A204.1 (cell line): ENCODE results near the gene RAD9A.
"Not testable (repeated sequence)": the region's sequence is repeated elsewhere in the genome, so short reads cannot be mapped to it uniquely, and the experiment has no call there.

Experiments used
- FAIRE-seq: peaks from 2 replicates; lab custom pipeline; 2012; peaks lifted over from hg19 to GRCh38; lab: Jason Lieb, UNC

The RAD9A gene

DNA sequence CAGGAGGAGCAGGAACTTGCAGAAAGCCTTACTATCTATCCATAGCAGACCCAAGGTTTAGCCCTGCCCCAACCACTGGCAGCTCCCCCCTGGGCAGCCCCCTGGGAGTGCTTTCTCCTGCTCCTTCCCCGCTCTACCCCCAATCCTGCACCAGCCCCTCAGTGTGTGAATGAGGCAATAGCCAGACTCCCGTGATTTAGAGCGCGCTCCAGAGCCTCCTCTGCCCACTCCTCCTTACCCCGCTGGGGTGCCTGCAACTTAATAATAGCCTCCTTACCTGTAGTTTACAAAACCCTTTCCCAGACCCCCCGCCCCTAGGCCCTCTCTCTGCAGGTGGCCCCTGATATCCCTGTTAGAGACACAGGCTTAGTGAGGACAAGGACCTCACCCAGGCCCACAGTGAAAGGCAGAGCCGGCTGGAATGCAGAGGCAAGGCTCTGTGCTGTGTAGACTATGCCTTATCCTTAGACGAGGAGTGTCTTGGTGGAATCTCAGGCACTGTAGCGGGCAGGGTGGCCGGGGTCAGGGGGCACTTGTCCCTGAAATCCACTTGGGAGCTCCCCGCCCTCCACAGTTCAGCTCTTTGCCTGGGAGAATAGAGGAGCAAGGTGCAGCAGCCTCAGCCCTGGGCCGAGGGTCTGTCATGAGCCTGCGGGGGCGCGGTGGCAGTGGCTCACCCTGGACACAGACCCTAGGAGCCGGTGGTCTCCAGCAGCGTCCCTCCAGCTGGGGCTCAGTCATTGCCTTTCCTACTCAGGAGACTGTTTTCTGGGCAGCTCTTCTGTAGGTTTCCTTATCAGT lies 19.4 kb downstream of the RAD9A start:
- no peak for FAIRE-seq

DNA sequence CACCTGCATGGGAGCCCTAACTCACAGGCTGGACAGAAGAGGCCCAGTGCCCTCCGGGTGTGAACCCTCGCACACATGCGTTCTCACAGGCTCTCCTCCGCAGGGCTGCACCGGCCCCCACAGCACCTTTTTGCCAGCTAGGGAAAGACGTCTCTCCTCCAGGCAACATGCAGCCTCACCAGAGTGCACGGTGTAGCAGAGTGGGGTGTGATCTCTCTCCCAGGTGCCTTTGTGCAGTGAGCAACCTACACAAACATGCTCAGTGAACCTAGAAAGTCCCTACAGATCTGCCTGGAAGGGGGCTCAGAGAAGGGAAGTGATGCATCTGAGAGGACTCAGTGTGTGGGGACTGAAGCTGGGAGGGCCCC lies 20.0 kb downstream of the RAD9A start:
- FAIRE-seq, result no peak

DNA sequence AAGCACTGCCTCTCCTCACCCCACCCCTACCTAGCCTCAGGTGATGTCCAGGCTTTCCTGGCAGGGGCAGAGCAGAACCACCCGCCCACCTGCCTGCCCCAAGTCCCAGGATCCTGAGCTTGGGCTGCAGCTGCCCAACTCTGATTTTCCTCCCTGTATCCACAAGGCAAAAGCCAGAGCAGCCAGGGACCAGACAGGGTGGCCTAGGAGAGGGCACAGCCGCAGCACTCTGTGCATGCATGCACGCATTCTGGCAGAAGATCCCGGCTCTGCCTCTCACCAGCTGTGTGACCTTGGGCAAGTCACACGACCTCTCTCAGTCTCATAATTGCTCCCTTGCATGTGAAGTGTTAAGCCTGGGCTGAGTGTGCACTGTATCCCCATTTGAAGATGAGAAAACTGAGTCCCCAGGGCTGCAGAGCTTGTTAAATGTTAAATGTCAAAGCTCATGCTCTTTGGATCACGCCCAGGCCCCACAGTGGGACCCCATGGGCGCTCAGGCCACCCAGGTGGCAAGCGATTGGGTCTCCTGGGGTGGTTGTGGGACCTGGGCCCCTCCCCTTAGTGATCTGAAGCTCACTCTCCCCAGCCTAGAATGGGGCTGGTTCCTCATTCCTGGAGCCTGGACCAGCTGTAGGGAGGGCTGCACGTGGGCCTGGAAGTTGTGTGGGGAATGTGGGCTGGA lies 20.9 kb downstream of the RAD9A start:
- no peak for FAIRE-seq

DNA sequence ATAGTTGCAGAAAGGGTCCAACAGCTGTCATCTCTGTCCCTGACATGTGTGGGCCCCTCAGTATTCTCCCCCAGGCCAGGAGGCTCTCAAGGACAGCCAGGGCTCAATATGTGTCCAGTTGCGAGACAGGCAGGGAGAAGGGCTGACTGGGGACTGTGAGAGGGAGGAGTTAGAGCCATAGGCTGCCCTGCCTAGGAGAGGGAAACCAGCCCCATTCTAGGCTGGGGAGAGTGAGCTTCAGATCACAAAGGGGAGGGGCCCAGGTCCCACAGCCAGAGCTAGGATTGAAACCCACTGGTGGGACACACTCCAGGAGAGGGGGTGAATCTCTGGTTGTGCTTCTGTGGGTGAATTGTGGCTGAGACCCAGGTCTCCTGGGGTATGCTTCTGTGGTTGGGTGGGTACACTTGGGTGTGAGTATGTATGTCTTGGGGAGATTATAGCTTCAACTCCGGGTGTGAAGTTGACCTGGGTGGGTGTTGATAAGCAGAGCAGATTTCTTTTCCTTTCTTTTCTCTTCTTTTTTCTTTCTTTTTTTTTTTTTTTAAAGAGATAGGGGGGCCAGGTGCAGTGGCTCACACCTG lies 21.6 kb downstream of the RAD9A start:
- no peak for FAIRE-seq

DNA sequence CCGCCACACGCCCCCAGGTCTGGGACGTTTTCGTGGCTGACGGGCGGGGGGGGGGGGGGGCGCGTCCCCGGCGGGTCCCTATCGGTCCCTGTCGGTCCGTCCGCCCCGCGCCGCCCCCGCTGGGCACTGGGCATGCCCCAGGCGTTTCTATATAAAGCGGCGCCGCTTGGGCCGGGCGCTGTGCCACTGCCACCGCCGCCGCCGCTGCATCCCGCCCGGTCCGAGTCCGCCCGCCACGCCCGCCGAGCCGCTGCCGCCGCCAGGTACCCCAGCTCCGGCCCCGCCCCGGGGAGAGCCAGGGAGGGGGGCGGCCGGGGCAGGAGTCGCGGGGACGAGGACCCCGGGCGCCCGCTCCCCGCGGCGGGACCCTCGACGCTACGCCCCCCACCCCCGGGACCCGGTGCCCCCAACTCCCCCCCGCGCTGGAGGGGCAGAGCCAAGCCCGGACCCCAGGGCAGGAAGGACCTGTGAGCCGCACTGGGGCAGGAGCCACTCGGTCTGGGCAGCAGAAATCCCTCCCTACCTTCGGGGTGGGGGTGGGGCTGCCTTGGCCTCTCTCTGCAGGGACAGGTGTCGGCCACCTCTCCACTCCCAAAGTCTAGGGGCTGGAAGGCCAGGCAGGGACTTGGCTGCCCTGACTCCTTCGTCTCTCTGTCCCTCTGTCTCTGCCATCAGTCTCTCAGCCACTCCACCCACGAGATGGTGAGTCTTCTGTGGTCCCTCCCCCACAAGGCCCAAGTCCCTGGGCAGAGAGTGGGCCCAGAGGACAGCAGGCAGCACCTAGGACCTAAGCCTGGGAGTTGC lies 23.9 kb downstream of the RAD9A start, which contains the start of gene CARNS1:
CARNS1 (plus strand) TSS at position 178 of the 804 bp plus-strand sequence; CDS start at position 700, 522 bp downstream.
- no peak for FAIRE-seq

DNA sequence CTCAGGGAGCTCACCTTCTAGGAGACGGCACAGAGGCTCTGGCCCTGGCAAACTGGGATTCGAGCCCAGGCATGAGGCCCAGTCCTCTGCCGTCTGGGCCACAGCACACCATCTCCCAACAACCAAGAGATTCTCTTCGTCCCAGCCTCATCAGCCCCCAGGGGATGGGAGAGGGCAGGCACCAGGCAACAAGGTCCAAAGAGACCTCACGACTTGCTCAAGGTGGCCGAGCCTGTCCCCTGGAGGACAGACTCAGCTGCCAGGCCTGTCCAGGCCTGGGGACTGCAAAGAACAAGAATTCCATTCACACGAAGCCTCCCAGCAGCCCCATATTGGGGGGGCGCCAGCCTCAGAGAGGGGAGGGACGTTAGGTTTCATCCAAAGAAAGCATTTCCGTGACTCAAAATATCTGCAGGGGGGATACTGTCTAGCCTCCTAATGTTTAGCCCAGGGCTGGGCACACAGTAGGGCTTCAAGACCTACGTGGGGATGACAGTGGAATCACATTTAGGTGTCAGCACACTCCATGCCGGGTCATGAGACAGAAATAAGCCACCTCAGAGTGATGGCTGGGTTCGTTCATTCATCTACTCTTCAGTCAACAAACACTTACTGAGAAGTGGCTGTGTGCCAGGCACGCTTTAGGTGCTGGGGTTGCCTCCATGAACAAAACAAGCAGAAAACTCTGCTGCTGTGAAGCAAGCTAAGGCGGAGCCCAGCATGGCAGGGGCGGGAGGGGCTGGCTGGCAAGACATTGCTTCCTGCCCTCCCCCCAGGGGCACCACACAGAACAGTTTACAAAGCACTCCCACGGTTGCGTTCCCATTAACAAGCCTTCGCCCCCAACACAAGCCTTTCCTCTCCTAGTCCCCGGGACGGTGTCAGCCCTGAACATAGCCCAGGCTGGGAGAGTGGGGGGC lies 24.9 kb downstream of the RAD9A start:
- FAIRE-seq, result no peak

DNA sequence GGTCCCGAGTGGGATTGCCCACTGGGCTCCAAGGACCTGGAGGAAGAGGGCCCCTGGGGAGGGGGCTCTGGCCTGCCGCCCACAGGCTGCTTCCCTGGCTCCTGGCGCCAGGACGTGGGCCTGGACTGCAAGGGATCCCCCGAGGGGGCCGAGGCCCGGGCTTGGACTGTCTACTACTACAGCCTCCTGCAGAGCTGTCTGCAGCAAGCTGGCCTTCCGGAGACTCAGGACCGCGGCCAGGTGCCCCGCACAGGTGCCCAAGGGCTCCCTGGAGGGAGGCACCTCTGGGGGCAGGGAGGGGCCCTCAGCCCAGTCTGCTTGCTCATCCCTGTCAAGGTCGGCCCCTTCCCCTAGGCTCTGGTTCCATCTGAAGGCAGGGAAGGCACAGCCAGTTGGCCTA lies 25.6 kb downstream of the RAD9A start:
- no peak for FAIRE-seq

DNA sequence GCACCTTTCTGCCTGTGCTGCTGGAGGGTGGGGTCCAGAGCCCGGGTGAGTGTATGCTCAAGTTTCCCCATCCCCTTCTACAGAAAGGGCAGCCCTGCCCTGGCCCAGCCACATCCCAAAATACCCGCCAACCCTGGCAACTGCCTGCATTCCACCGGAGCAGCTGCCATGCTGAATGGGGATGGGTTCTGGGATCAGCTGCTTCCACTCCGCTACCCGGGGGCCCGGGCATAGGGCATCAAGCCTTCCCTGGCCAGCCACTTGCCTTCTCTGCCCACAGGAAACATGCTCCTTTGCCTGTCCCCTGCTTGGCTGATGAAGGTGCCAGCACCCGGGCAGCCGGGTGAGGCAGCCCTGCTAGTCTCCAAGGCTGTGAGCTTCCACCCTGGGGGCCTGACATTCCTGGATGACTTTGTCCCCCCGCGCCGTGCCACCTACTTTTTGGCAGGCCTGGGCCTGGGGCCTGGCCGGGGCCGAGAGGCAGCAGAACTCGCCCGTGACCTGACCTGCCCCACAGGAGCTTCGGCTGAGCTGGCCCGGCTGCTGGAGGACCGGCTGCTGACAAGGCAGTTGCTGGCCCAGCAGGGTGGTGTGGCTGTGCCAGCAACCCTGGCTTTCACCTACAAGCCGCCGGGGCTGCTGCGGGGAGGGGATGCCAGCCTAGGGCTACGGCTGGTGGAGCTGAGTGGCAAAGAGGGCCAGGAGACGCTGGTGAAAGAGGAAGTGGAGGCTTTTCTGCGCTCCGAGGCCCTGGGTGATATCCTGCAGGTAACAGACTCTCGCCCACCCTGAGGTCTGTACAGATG lies 26.9 kb downstream of the RAD9A start:
- FAIRE-seq, result no peak

DNA sequence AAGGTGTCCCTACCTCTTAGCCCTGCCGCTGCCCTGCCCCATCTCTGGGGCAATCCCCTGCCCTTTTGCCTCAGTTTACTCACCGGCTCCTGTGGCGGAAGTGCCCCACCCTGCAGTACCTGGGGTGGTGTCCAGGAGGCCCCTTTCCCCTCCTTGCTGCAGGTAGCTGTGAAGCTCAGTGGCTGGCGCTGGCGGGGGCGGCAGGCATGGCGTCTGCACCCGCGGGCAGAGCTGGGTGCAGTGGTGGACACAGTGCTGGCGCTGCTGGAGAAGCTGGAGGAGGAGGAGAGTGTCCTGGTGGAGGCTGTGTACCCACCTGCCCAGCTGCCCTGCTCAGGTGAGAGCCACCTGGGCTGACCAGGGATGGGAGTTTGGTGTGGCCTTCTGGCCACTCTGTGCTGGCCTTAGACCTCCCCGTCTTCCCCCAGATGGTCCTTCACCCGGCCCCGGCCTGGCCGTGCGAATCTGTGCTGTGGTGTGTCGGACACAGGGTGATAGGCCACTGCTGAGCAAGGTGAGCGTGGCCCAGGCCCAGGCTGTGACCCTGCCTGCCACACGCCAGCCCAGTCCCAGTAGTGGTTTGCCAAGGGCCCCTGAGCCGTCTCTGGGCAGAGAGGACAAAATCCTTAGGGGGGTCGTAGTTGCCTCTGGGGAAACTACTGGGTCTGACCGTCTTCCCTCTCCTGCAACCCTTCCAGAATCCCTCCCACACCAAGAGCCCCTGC lies 27.7 kb downstream of the RAD9A start:
- FAIRE-seq, result no peak

DNA sequence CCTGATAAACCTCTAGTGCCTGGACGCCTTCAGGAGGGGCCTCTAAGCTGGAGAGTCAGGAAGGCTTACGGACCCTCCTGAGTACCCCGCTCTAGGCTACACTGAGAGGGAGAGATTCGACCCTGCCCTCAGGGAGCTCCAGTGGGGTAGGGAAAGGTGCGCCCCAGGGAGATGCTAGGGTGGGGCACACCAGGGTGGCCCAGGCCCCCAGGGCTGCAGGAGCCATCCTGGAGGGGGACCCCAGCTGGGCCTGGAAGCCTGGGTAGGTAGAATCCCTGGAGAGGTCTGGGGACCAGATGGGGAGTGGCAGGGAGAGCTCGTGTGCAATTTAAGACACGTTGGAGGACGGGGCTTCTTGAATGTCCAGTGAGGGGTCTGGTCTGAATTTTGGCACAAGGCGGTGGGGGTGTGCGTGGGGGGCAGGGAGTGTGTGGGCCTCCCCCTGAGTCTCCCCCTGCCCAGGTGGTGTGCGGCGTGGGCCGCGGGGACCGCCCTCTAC lies 28.4 kb downstream of the RAD9A start:
- no peak for FAIRE-seq

DNA sequence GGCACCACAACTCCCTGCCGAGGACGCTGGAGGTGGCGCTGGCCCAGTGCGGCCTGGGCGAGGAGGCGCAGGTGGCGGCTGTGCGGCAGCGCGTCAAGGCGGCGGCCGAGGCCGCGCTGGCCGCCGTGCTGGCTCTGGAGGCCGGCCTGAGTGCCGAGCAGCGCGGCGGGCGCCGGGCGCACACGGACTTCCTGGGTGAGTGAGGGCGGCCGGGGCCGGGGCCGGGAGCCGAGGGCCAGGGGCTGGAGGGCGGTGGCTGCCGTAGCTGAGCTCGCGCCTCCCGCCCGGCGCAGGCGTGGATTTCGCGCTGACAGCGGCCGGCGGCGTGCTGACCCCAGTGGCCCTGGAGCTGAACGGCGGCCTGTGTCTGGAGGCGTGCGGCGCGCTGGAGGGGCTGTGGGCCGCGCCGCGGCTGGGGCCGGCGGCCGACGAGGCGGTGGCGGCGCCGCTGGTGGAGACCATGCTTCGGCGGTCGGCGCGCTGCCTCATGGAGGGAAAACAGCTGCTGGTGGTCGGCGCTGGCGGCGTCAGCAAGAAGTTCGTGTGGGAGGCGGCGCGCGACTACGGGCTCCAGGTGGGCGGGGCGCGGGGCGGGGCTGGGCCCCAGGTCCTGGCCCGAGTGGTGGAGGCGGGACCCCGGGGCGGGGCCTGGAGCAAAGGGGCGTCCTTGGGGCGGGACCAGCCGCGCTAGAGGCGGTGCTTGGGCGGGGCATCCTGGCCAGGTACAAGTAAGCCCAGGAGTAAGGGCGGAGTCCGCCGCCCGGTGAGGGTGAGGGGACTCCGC lies 29.1 kb downstream of the RAD9A start:
- no peak for FAIRE-seq

DNA sequence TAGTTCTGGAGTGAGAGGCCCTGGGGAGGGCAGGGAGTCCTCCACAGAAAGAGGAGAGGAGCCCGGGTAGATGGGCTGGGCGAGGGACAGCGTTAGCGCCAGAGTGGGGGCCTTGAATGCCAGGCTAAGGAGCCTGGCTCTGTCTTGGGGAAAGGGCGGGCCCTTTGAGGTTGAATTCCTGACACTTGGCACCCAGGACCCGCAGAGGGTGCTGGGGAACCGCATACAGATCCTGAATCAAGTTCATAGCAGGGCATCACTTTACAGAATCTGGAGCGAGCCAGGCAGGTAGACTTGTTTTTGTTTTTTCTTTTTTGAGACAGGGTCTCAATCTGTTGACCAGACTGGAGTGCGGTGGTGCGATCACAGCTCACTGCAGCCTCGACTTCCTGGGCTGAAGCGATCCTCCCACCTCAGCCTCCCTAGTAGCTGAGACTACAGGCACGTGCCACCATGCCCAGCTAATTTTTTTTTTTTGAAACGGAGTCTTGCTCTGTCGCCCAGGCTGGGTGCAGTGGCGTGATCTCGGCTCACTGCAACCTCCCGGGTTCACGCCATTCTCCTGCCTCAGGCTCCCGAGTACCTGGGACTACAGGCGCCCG lies 29.7 kb downstream of the RAD9A start:
- FAIRE-seq, result no peak

DNA sequence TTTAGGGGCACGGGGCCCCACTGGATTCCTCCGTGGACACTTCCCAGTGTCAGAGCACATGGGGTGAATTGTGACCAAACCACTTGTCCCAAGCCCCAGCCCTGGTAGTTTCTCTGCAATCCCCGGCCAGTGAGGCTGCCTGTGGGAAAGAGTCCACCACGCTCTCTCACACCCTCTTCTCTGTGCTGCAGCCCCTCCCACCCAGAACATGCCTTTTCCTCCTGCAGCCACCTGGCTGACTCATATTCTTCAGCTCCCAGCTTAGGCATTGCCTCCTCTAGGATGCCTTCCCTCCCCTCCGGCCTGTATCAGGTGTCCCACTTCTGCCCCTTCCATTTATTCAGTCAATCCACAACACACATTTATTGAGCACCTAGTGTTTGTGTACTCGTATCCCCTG lies 31.1 kb downstream of the RAD9A start:
- no peak for FAIRE-seq

DNA sequence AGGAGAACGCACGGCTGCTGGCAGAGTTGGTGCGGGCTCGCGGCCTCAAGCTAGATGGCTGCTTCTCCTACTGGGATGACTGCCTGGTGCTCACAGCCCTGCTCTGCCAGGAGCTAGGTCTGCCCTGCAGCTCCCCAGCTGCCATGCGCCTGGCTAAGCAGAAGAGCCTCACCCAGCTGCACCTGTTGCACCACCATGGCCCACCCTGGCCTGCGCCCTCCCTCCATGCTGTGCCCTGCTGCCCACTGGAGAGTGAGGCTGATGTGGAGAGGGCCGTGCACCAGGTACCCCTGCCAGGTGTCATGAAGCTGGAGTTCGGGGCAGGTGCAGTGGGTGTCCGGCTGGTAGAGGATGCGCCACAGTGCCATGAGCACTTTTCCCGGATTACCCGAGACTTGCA lies 31.7 kb downstream of the RAD9A start:
- no peak for FAIRE-seq

DNA sequence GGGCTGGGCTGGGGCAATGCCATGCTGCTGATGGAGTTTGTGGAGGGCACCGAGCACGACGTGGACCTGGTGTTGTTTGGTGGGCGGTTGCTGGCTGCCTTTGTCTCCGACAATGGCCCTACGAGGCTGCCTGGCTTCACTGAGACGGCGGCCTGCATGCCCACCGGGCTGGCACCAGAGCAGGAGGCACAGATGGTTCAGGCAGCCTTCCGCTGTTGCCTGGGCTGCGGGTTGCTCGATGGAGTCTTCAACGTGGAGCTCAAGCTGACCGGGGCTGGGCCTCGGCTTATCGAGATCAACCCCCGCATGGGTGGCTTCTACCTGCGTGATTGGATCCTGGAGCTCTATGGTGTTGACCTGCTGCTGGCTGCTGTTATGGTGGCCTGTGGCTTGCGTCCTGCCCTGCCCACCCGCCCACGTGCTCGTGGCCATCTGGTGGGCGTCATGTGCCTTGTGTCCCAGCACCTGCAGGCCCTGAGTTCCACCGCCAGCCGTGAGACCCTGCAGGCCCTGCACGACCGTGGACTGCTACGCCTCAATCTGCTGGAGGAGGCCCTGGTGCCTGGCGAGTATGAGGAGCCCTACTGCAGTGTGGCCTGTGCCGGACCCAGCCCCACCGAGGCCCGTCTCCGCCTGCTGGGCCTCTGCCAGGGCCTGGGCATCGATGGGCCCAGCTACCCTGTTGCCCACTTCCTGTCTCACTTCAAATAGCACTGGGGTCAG lies 32.3 kb downstream of the RAD9A start:
- FAIRE-seq, result no peak

DNA sequence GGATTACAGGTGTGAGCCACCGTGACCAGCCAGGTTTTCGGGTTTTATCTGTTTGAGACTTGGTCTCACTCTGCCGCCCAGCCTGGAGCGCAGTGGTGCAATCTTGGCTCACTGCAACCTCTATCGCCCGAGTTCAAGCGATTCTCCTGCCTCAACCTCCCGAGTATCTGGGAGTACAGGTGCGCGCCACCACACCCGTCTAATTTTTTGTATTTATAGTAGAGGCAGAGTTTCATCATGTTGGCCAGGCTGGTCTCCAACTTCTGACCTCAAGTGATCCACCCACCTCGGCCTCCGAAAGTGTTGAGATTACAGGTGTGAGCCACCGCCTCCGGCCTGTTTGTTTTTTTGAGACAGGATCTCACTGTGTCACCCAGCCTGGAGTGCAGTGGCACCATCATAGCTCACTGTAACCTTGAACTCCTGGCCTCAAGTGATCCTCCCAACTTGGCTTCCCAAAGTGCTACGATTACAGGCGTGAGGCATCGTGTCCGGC lies 35.6 kb downstream of the RAD9A start:
- FAIRE-seq, result not testable (repeated sequence)
